Measurements from ENCODE around the gene H6PD. TPM values are rescaled to one million over a fixed set of nuclear protein-coding genes. Genes with fewer than 3 reads are reported as not detected.

The H6PD gene
- total RNA-seq, 1 donor, result 10.5 TPM

GRCh38 chr1:9244501-9245229 is 10.1 kb downstream of the H6PD start:
- Histone ChIP-seq H3K4me3 (ENCODE audit: low read length) (no peak overlapping the region), H3K27me3 (ENCODE audit: insufficient read depth, low read length) (no peaks in the 10 kb centered on the region), H3K9me3 (ENCODE audit: low read depth, low read length) (no peaks in the 10 kb centered on the region), H3K4me1 (ENCODE audit: insufficient read depth, low read length) (peaks cover 59% of the 10 kb centered on the region)

- Histone ChIP-seq H3K27me3 (ENCODE audit: insufficient read depth, low read length) (no peaks in the 10 kb centered on the region), H3K4me3 (ENCODE audit: low read length) (no peak overlapping the region), H3K4me1 (ENCODE audit: insufficient read depth, low read length) (peaks cover 53% of the 10 kb centered on the region), H3K9me3 (ENCODE audit: low read depth, low read length) (no peaks in the 10 kb centered on the region)
These were observed 10.7 kb downstream of the H6PD start for GRCh38 chr1:9245230-9245619.

- peaks cover 49% of the 10 kb centered on the region for H3K4me1 ChIP-seq (ENCODE audit: insufficient read depth, low read length)
- no peaks in the 10 kb centered on the region for H3K27me3 ChIP-seq (ENCODE audit: insufficient read depth, low read length)
- H3K9me3 ChIP-seq (ENCODE audit: low read depth, low read length), result no peaks in the 10 kb centered on the region
- no peak overlapping the region for H3K4me3 ChIP-seq (ENCODE audit: low read length)
These were observed 11.1 kb downstream of the H6PD start for GRCh38 chr1:9245661-9246060.

GRCh38 chr1:9246215-9246614 is 11.6 kb downstream of the H6PD start:
- Histone ChIP-seq H3K4me3 (ENCODE audit: low read length) (no peak overlapping the region), H3K4me1 (ENCODE audit: insufficient read depth, low read length) (peaks cover 43% of the 10 kb centered on the region), H3K9me3 (ENCODE audit: low read depth, low read length) (no peaks in the 10 kb centered on the region), H3K27me3 (ENCODE audit: insufficient read depth, low read length) (no peaks in the 10 kb centered on the region)

- peaks cover 34% of the 10 kb centered on the region for H3K4me1 ChIP-seq (ENCODE audit: insufficient read depth, low read length)
- H3K4me3 ChIP-seq (ENCODE audit: low read length), result no peak overlapping the region
- H3K9me3 ChIP-seq (ENCODE audit: low read depth, low read length), result no peaks in the 10 kb centered on the region
- H3K27me3 ChIP-seq (ENCODE audit: insufficient read depth, low read length), result no peaks in the 10 kb centered on the region
These were observed 12.5 kb downstream of the H6PD start for GRCh38 chr1:9246841-9247785.

GRCh38 chr1:9247894-9248293 is 13.3 kb downstream of the H6PD start:
- H3K4me1 ChIP-seq (ENCODE audit: insufficient read depth, low read length), result peaks cover 26% of the 10 kb centered on the region
- no peak overlapping the region for H3K4me3 ChIP-seq (ENCODE audit: low read length)
- no peaks in the 10 kb centered on the region for H3K27me3 ChIP-seq (ENCODE audit: insufficient read depth, low read length)
- H3K9me3 ChIP-seq (ENCODE audit: low read depth, low read length), result no peaks in the 10 kb centered on the region

- Histone ChIP-seq H3K27me3 (ENCODE audit: insufficient read depth, low read length) (no peaks in the 10 kb centered on the region), H3K4me3 (ENCODE audit: low read length) (no peak overlapping the region), H3K9me3 (ENCODE audit: low read depth, low read length) (no peaks in the 10 kb centered on the region), H3K4me1 (ENCODE audit: insufficient read depth, low read length) (peaks cover 19% of the 10 kb centered on the region)
These were observed 14.0 kb downstream of the H6PD start for GRCh38 chr1:9248341-9249262.

GRCh38 chr1:9249263-9249533 is 14.6 kb downstream of the H6PD start:
- Histone ChIP-seq H3K9me3 (ENCODE audit: low read depth, low read length) (no peaks in the 10 kb centered on the region), H3K4me3 (ENCODE audit: low read length) (no peak overlapping the region), H3K27me3 (ENCODE audit: insufficient read depth, low read length) (no peaks in the 10 kb centered on the region), H3K4me1 (ENCODE audit: insufficient read depth, low read length) (peaks cover 13% of the 10 kb centered on the region)

GRCh38 chr1:9249534-9250410 is 15.2 kb downstream of the H6PD start:
- Histone ChIP-seq H3K27me3 (ENCODE audit: insufficient read depth, low read length) (no peaks in the 10 kb centered on the region), H3K4me3 (ENCODE audit: low read length) (no peak overlapping the region), H3K9me3 (ENCODE audit: low read depth, low read length) (no peaks in the 10 kb centered on the region), H3K4me1 (ENCODE audit: insufficient read depth, low read length) (peaks cover 8% of the 10 kb centered on the region)

GRCh38 chr1:9250411-9251381 is 16.1 kb downstream of the H6PD start:
- Histone ChIP-seq H3K9me3 (ENCODE audit: low read depth, low read length) (no peaks in the 10 kb centered on the region), H3K4me3 (ENCODE audit: low read length) (no peak overlapping the region), H3K27me3 (ENCODE audit: insufficient read depth, low read length) (no peaks in the 10 kb centered on the region), H3K4me1 (ENCODE audit: insufficient read depth, low read length) (no peaks in the 10 kb centered on the region)

- Histone ChIP-seq H3K4me1 (ENCODE audit: insufficient read depth, low read length) (no peaks in the 10 kb centered on the region), H3K27me3 (ENCODE audit: insufficient read depth, low read length) (no peaks in the 10 kb centered on the region), H3K9me3 (ENCODE audit: low read depth, low read length) (no peaks in the 10 kb centered on the region), H3K4me3 (ENCODE audit: low read length) (no peak overlapping the region)
These were observed 16.9 kb downstream of the H6PD start for GRCh38 chr1:9251501-9251900.

GRCh38 chr1:9253004-9253403 is 18.4 kb downstream of the H6PD start:
- no peaks in the 10 kb centered on the region for H3K9me3 ChIP-seq (ENCODE audit: low read depth, low read length)
- no peaks in the 10 kb centered on the region for H3K4me1 ChIP-seq (ENCODE audit: insufficient read depth, low read length)
- H3K4me3 ChIP-seq (ENCODE audit: low read length), result no peak overlapping the region
- no peaks in the 10 kb centered on the region for H3K27me3 ChIP-seq (ENCODE audit: insufficient read depth, low read length)

GRCh38 chr1:9253453-9254105 is 19.0 kb downstream of the H6PD start:
- Histone ChIP-seq H3K27me3 (ENCODE audit: insufficient read depth, low read length) (no peaks in the 10 kb centered on the region), H3K4me3 (ENCODE audit: low read length) (no peak overlapping the region), H3K9me3 (ENCODE audit: low read depth, low read length) (no peaks in the 10 kb centered on the region), H3K4me1 (ENCODE audit: insufficient read depth, low read length) (no peaks in the 10 kb centered on the region)
